DOHH2 (cell line): ENCODE results near the gene TRERF1.

Source experiments
- H3F3A ChIP-seq: fragments of 200-600 bp; sonication (generic), shearing (Covaris generic); 2 replicates; pipeline ENCODE4 v1.6.0; 2016; ENCODE audit warnings: antibody characterized with exemption, mild to moderate bottlenecking; ENCODE audit not compliant: control insufficient read depth, insufficient read depth
- H3K27ac ChIP-seq: fragments of 200-600 bp; sonication (generic); 2 replicates; pipeline ENCODE4 v1.5.1; 2014; ENCODE audit warnings: low read depth, mild to moderate bottlenecking, low read length, moderate library complexity
- H3K27me3 ChIP-seq: fragments of 200-600 bp; sonication (generic); 2 replicates; pipeline ENCODE4 v1.6.1; 2014; ENCODE audit warnings: mild to moderate bottlenecking, low read length, mixed read lengths; ENCODE audit not compliant: control insufficient read depth
- H3K36me3 ChIP-seq: fragments of 200-600 bp; sonication (generic); 2 replicates; pipeline ENCODE4 v1.6.1; 2014; ENCODE audit warnings: mild to moderate bottlenecking, low read length, moderate library complexity, mixed read lengths; ENCODE audit not compliant: control insufficient read depth
- H3K4me1 ChIP-seq: fragments of 200-600 bp; sonication (generic); 2 replicates; pipeline ENCODE4 v1.6.1; 2014; ENCODE audit warnings: mild to moderate bottlenecking, low read length, mixed read lengths; ENCODE audit not compliant: control insufficient read depth
- H3K4me2 ChIP-seq: fragments of 200-600 bp; sonication (generic); 2 replicates; pipeline ENCODE4 v1.6.0; 2014; ENCODE audit warnings: mild to moderate bottlenecking, low read length, moderate library complexity
- H3K4me3 ChIP-seq: fragments of 200-600 bp; sonication (generic); 2 replicates; pipeline ENCODE4 v1.5.1; 2014; ENCODE audit warnings: mild to moderate bottlenecking, low read length, mixed read lengths
- H3K79me2 ChIP-seq: fragments of 200-600 bp; sonication (generic); 2 replicates; pipeline ENCODE4 v1.6.1; 2014; ENCODE audit warnings: mild to moderate bottlenecking, low read length, mixed read lengths; ENCODE audit not compliant: control insufficient read depth
- H3K9me2 ChIP-seq: fragments of 200-600 bp; sonication (generic); replicated peaks from 2 replicates; pipeline ENCODE4 v1.6.1; 2014; ENCODE audit warnings: mild to moderate bottlenecking, low read length, mixed read lengths; ENCODE audit not compliant: control insufficient read depth
- H3K9me3 ChIP-seq: fragments of 200-600 bp; sonication (generic); 2 replicates; pipeline ENCODE4 v1.6.1; 2014; ENCODE audit warnings: antibody characterized with exemption, low read length, mixed read lengths; ENCODE audit not compliant: control insufficient read depth, insufficient read depth
- H4K20me1 ChIP-seq: fragments of 200-600 bp; sonication (generic); 2 replicates; pipeline ENCODE4 v1.6.0; 2014; ENCODE audit warnings: low read depth, mild to moderate bottlenecking, antibody characterized with exemption, low read length, moderate library complexity; ENCODE audit not compliant: control insufficient read depth, insufficient read depth
- EZH2phosphoT487 ChIP-seq: fragments of 200-600 bp; sonication (generic); IDR thresholded peaks from 2 replicates; pipeline ENCODE4 v1.6.1; 2017; ENCODE audit warnings: borderline replicate concordance, mild to moderate bottlenecking, antibody characterized with exemption, low read length, moderate library complexity, mixed read lengths
- TF ChIP-seq, protein P1 (sequence below): fragments of 200-600 bp; sonication (generic); IDR thresholded peaks from one replicate; pipeline ENCODE4 v1.5.1; 2014; ENCODE audit warnings: antibody characterized with exemption, mild to moderate bottlenecking, low read depth, low read length; ENCODE audit not compliant: poor library complexity, severe bottlenecking

TRERF1 gene

DNA sequence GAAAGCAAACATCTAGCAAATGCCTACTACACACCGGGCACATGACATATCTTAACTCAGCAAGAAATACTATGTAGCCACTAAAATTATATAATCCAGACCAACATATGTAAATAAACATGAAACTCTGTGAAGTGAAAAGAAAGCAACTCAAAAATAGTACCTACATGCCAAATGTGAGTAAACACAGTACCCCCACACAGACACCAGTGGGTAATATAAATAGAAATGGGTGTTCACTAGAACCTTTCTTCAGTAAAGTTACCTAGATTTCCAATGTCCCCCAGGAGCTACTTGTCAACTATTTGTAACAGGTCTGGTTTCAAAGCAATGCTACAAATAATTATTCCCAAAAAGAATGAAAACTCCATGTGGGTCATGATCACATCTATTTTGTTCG, 25.5 kb downstream of the TRERF1 start:
- peaks cover 16% of the 10 kb centered on the region for H3K4me1 ChIP-seq
- TF ChIP-seq EZH2phosphoT487: no peak
- TF ChIP-seq, protein P1, sequence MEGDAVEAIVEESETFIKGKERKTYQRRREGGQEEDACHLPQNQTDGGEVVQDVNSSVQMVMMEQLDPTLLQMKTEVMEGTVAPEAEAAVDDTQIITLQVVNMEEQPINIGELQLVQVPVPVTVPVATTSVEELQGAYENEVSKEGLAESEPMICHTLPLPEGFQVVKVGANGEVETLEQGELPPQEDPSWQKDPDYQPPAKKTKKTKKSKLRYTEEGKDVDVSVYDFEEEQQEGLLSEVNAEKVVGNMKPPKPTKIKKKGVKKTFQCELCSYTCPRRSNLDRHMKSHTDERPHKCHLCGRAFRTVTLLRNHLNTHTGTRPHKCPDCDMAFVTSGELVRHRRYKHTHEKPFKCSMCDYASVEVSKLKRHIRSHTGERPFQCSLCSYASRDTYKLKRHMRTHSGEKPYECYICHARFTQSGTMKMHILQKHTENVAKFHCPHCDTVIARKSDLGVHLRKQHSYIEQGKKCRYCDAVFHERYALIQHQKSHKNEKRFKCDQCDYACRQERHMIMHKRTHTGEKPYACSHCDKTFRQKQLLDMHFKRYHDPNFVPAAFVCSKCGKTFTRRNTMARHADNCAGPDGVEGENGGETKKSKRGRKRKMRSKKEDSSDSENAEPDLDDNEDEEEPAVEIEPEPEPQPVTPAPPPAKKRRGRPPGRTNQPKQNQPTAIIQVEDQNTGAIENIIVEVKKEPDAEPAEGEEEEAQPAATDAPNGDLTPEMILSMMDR: no peak
- no peak overlapping the region for H3K27ac ChIP-seq
- peaks cover 8% of the 10 kb centered on the region; the same call in 1 of the 2 replicates for H3K36me3 ChIP-seq
- no peak overlapping the region for H3K4me2 ChIP-seq
- H3K4me3 ChIP-seq: no peak overlapping the region
- peaks cover 68% of the 10 kb centered on the region for H3K79me2 ChIP-seq
- H3K27me3 ChIP-seq: no peaks in the 10 kb centered on the region
- no peaks in the 10 kb centered on the region for H3K9me3 ChIP-seq
- no peaks in the 10 kb centered on the region for H3K9me2 ChIP-seq
- no peaks in the 10 kb centered on the region for H3F3A ChIP-seq
- H4K20me1 ChIP-seq: peaks cover 4% of the 10 kb centered on the region

DNA sequence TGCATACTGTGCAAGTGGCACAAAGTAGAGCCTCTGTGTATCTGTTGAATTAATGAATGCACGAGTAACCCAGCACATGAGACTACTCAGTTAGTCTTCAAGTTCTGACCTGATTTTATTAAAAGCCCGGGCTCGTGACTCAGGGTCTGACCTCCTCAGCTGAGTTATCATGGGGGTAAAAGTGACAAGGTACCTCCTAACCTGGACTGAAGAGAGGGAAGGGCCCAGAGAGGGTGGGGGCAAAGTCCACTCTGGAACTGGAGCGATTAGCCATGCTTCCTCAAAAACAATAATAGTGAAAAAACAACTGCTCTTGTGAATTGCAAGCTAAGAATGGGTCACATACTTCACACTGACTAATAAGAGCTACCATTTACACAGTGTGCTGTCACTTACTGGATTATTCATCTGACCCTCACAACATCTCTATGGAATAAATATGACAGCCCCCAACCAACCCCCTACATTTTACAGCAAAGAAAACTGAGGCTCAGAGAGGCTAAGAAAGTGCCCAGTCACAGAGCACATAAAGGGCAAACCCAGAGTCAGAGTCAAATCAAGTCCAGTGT, 26.7 kb downstream of the TRERF1 start:
- Histone ChIP-seq H4K20me1 (peaks cover 7% of the 10 kb centered on the region), H3K4me1 (peaks cover 16% of the 10 kb centered on the region), H3F3A (no peaks in the 10 kb centered on the region), H3K9me2 (no peaks in the 10 kb centered on the region), H3K4me2 (no peak overlapping the region), H3K36me3 (peaks cover 8% of the 10 kb centered on the region; the same call in 1 of the 2 replicates), H3K79me2 (peaks cover 76% of the 10 kb centered on the region), H3K9me3 (no peaks in the 10 kb centered on the region), H3K4me3 (no peak overlapping the region), H3K27ac (no peak overlapping the region), H3K27me3 (no peaks in the 10 kb centered on the region)
- no peak for TF ChIP-seq EZH2phosphoT487
- TF ChIP-seq, protein P1: no peak

DNA sequence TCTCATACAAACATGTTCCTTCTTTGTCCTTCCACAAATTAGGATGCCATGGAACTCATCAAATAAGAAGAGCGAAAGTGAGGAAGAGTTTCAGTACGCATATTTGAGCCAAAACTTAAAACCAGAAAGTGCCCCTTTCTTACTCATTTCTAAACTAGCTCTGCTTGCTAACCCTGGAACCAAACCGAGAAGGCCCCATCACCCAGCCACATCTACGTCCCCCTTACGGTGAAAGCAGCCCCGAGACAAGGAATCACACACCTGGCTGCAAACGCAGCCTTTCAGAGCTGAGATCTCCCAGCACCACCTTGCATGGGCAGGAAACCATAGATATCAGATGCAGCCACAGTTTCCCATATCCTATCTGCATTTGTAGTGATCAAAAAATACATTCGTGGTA, 28.5 kb downstream of the TRERF1 start:
- Histone ChIP-seq H3K4me1 (peaks cover 3% of the 10 kb centered on the region), H3K79me2 (peaks cover 74% of the 10 kb centered on the region), H3K9me2 (no peaks in the 10 kb centered on the region), H3K4me3 (no peak overlapping the region), H4K20me1 (peaks cover 8% of the 10 kb centered on the region), H3K4me2 (no peak overlapping the region), H3K27ac (no peak overlapping the region), H3F3A (no peaks in the 10 kb centered on the region), H3K9me3 (no peaks in the 10 kb centered on the region), H3K36me3 (no peaks in the 10 kb centered on the region; the same call in 1 of the 2 replicates), H3K27me3 (no peaks in the 10 kb centered on the region)
- no peak for TF ChIP-seq EZH2phosphoT487
- TF ChIP-seq, protein P1: no peak
